Measurements from ENCODE around the gene METTL3. TPM values are rescaled to one million over a fixed set of nuclear protein-coding genes. Genes with fewer than 3 reads are reported as not detected.
A peak's percentile ranks its signal among the peaks of the same experiment; 100 is the strongest.

Gene METTL3
- total RNA-seq, 1 donor from 2014 or later, result 81.7 TPM

DNA sequence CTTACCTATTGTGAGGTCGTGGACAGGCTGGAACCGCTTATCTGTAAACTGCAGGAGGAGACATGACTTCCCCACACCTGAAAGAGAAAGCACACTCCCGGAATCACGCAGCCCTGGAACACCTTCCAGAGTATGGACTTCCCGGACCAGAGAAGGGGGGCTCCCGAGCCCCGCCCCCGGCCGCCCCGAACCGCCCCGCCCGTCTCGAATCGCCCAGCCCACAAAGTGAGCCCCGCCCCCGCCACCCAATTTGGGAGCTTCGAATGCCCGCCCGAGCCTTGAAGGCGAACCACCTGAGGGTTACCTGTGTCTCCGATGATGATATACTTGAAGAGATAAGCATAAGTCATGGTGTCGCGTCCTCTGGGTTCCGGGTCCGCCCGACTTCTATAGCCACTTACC is 34.6 kb downstream of the METTL3 start:
- peak overlapping the region; percentile 96 for H3K4me3 ChIP-seq (ENCODE audit: low read depth, low read length)
- TF ChIP-seq, protein P1, sequence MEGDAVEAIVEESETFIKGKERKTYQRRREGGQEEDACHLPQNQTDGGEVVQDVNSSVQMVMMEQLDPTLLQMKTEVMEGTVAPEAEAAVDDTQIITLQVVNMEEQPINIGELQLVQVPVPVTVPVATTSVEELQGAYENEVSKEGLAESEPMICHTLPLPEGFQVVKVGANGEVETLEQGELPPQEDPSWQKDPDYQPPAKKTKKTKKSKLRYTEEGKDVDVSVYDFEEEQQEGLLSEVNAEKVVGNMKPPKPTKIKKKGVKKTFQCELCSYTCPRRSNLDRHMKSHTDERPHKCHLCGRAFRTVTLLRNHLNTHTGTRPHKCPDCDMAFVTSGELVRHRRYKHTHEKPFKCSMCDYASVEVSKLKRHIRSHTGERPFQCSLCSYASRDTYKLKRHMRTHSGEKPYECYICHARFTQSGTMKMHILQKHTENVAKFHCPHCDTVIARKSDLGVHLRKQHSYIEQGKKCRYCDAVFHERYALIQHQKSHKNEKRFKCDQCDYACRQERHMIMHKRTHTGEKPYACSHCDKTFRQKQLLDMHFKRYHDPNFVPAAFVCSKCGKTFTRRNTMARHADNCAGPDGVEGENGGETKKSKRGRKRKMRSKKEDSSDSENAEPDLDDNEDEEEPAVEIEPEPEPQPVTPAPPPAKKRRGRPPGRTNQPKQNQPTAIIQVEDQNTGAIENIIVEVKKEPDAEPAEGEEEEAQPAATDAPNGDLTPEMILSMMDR (conservative IDR thresholded peaks at IDR 0.05; ENCODE audit: low read depth, low read length), result no peak
- no peak for DNase-seq (ENCODE audit: low read depth)

DNA sequence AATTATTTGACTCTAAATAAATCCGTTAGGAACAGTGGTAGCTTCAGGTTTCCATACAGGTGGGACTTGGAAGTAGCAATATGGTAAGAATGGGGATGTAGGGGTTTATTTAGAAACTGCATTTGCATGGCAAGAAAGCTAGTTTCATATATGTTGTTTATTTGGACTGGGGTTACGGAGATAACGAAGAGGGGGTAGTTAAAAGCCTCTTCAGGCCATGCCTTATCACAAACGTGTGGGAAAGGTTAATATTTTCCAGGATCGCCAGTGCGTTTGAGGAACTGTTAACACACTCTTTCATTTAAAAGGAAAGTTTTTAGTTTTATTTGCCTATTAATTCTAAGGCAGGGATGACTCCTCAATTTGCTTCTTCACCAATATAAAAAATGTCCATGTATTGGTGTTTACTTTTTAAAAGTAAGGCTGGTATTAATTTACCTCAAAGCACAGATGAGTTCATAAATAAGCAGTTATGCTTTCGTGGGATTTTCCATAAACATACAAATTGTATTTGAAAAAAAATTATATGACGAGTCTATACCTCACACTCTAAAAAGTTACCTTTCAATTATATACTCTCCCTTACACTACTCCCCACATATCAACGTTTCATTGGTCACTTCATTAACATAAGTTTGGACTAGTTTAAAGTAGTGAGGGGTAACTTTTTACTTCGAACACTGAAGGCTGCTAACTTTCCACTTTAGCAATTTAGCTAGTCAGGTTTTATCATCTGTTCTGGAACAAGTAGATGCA is 35.2 kb downstream of the METTL3 start:
- H3K4me3 ChIP-seq (ENCODE audit: low read depth, low read length), result peak overlapping the region; percentile 96
- DNase-seq (ENCODE audit: low read depth), result no peak
- TF ChIP-seq, protein P1 (conservative IDR thresholded peaks at IDR 0.05; ENCODE audit: low read depth, low read length), result no peak

DNA sequence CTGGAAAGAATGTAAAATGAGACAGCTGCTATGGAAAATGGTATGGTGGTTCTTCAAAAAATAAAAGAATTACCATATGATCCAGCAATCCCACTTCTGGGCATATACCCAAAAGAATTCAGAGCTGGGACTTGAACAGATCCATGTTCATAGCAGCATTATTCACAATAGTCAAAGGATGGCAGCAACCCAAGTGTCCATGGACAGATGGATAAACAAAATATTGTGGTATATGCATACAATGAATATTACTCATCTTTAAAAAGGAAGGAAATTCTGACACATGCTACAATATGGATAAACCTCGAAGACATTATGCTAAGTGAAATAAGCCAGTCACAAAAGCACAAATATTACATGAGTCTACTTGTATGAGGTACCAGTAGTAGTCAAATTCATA is 43.5 kb downstream of the METTL3 start:
- TF ChIP-seq, protein P1 (conservative IDR thresholded peaks at IDR 0.05; ENCODE audit: low read depth, low read length), result no peak
- no peak overlapping the region for H3K4me3 ChIP-seq (ENCODE audit: low read depth, low read length)
- no peak for DNase-seq (ENCODE audit: low read depth)

DNA sequence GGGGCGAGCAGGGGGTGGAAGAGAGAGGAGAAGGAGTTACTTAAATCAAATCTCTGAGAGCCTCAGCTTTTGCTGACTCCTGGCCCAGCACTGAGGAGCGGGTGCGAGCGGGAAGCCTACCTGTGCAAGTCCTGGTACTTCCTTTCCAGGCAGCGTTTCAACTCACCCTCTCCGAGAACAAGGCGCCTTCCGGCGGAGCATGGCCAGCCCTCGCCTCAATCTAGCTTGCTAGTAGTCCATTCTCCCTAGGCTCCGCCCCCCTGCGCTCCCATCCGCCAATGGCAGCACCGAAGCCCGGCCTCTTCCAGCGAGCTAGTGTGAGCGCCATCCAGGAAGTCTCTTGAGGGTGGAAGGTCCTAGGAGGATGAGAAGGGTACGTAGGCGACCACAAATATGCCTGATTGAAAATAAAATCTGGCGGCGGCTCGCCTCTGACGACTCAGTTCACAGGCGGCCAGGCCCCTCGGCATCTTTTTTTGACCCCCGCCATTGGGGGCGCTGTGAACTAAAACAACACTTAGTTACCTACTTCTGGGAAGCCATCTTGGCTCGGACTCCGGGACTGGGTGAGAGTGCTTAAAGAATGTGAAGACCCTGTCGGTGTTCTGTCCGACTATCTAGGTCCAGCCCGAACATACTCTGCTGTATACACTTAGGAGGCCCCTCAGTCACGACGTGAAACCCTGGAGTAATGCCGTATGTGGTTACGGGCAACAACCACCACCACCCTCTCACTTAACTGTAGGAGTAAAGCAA is 55.0 kb downstream of the METTL3 start, which contains the start of gene CHD8:
Gene CHD8, minus strand, starts transcription at position 212 of the 756 bp plus-strand sequence. CDS start 24,480 bp downstream, outside the sequence.
- TF ChIP-seq, protein P1 (conservative IDR thresholded peaks at IDR 0.05; ENCODE audit: low read depth, low read length), result peak; percentile 67
- peak; percentile 98 for DNase-seq (ENCODE audit: low read depth)
- H3K4me3 ChIP-seq (ENCODE audit: low read depth, low read length), result peak within 1 kb of the TSS; percentile 98

DNA sequence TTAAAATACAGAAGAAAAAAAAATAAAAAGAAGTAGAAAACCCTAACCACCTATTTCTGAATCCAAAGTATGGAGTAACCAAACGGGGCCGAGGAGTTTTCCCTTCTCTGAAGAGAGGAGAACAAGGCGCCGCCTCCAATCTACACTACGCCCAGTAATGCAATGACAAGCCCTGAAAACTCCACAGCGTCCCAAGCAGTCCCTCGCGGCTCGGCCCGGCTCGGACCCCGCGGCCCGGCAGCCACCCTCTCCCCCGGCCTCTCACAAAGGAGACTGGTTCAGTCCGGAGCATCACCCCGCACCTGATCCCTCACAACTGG is 55.6 kb downstream of the METTL3 start:
- peak overlapping the region; percentile 98 for H3K4me3 ChIP-seq (ENCODE audit: low read depth, low read length)
- DNase-seq (ENCODE audit: low read depth), result no peak
- TF ChIP-seq, protein P1 (conservative IDR thresholded peaks at IDR 0.05; ENCODE audit: low read depth, low read length), result no peak

DNA sequence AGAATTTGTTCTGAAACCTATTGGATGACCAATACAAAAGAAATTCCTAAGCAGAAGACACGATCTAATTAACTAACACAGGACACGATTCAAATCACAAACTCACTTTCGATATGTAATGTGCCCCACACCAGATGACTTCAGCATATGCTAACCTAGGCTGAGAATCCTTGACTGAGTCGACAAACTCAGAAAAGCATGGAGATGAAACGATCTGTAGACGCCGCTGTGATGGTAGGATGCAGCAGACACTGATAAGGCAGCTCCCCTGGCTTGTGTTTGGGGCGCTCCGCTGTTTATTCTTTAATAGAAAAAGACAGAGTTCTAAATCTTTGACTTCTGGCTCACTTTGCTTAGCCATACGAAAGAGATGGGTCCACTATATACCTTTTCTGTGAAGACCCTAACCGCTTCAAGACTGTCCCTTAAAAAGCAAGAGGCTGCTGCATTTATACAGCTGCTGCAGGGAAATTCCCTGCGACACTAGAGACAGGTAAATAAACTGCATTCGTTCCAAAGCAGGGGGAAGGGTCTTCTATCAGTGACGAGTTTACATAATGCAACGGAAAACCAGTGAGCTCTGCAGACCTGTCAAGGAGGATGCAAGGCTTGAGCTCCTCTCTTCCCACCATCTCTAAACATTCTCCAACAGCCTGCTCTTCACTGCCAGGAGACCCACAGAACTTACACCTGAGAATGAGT is 56.1 kb downstream of the METTL3 start:
- peak overlapping the region; percentile 98 for H3K4me3 ChIP-seq (ENCODE audit: low read depth, low read length)
- TF ChIP-seq, protein P1 (conservative IDR thresholded peaks at IDR 0.05; ENCODE audit: low read depth, low read length), result no peak
- DNase-seq (ENCODE audit: low read depth), result no peak

Data from epithelial cell of proximal tubule (primary cell).